GM19324 (cell line): Measurements from ENCODE around the gene HNF4A.

Source experiments
- ATAC-seq: cut with Tn5 transposase; IDR thresholded peaks from one replicate; pipeline ENCODE4 v1.9.1; 2021; ENCODE audit warnings: mild to moderate bottlenecking, moderate library complexity; ENCODE audit not compliant: unreplicated experiment, low FRiP score

HNF4A gene

DNA sequence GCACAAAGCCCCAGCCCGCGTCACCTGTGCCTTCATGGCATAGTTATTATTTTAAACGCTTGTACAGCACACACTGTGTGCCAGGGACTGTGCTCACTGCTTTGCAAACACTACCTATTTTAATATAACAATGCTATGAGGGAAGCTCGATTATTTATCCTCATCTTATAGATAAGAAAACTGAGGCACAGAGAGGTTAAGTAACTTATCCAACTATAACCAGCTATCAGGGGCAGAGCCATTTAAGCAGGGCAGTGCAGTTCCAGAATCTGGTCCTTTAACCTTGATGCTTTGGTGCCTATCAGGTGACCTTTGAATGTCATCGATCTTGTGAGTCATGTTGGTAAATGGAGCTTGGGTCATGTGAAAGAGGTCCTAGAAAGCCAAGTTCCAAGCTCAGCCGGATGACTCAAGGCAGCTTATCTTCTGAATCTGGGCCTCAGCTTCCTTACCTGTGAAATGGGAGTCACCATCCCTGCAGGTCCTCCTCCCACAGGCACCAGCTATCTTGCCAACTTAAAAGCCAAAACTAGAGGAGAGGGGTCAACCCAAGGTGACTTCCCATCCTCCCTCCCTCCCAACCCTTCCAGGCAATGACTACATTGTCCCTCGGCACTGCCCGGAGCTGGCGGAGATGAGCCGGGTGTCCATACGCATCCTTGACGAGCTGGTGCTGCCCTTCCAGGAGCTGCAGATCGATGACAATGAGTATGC, 63.8 kb downstream of the HNF4A start:
- no peak for ATAC-seq

GRCh38 chr20:44420497-44420896, 65.0 kb downstream of the HNF4A start:
- no peak for ATAC-seq

GRCh38 chr20:44422083-44422482, 66.6 kb downstream of the HNF4A start:
- no peak for ATAC-seq

DNA sequence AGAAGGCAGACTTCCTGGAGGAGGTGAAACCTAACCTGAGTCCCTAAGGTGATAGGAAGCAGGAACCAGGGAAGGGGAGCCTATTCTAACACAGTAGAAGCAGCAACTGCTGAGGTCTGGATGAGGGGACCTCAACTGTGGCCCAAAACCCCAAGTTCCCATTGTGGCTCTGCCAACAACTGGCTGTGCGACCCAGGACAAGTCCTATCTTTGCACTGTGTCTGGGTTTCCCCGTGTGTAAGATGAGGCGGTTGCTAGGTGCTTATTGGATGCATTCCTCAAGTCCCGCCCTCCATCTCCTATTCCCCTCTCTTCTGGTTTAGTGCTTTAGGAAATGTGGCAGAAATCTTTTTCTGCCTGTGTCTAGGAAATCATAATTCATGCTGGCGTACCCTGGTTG, 68.0 kb downstream of the HNF4A start:
- no peak for ATAC-seq

DNA sequence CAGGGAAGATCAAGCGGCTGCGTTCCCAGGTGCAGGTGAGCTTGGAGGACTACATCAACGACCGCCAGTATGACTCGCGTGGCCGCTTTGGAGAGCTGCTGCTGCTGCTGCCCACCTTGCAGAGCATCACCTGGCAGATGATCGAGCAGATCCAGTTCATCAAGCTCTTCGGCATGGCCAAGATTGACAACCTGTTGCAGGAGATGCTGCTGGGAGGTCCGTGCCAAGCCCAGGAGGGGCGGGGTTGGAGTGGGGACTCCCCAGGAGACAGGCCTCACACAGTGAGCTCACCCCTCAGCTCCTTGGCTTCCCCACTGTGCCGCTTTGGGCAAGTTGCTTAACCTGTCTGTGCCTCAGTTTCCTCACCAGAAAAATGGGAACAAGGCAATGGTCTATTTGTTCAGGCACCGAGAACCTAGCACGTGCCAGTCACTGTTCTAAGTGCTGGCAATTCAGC, 68.6 kb downstream of the HNF4A start:
- no peak for ATAC-seq

DNA sequence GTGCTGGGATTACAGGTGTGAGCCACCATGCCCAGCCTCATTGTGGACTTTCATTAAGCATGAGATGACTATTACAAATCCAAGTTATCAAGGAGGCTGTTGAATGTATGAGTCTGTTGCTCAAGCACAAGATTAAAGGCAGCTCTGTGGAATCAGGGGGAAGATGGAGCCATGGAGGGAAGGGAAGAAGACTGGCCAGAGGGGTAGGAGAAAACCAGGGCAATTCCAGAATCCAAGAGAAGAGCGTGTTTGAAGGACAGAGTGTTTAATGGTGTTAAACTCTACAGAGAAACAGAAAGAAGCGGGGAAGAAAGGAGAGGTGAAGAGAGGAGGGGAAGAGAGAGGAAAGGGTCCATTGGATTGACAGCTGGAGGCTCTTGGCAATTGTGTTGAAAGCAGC, 70.4 kb downstream of the HNF4A start:
- ATAC-seq = no peak

DNA sequence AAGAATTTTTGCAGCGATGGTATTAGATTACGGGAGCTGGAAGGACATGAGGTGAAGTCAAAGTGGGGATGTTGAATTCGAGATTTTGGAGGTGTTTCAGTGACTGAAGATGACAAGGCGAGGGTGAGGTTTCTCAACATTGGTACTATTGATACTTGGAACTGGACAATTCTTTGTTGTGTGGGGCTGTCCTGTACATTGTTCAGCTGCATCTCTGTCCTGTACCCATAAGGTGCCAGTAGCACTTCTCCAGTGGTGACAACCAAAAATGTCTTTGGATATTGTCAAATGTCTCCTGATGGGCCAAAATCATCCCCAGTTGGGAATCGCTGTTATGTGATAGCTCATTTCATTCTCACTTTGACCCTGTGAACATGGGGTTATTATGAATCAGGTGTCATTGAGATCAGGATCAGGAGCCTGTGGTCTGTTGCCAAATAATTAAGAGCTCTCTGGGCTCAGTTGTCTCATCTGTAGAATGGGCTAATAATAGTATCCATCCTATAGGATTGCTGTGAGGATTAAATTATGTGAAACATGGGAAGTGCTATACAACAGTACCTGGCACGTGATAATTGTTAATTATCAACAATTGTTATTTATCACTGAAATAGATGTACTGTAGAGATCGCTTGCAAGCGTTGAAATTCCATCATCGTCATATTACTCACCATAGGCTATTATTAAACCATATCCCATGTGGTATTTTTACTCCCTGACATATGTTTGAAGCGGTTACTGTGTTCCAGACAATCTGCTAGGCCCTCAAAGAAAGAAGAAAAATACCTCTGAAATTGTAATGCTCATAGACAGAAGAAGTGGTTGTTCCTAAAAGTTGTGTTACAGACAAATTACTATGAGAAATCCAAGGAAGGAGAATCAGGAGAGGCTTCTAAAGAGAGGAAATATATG, 71.6 kb downstream of the HNF4A start:
- ATAC-seq = no peak

- no peak for ATAC-seq
Measured at GRCh38 chr20:44427804-44428173, 72.3 kb downstream of the HNF4A start.

DNA sequence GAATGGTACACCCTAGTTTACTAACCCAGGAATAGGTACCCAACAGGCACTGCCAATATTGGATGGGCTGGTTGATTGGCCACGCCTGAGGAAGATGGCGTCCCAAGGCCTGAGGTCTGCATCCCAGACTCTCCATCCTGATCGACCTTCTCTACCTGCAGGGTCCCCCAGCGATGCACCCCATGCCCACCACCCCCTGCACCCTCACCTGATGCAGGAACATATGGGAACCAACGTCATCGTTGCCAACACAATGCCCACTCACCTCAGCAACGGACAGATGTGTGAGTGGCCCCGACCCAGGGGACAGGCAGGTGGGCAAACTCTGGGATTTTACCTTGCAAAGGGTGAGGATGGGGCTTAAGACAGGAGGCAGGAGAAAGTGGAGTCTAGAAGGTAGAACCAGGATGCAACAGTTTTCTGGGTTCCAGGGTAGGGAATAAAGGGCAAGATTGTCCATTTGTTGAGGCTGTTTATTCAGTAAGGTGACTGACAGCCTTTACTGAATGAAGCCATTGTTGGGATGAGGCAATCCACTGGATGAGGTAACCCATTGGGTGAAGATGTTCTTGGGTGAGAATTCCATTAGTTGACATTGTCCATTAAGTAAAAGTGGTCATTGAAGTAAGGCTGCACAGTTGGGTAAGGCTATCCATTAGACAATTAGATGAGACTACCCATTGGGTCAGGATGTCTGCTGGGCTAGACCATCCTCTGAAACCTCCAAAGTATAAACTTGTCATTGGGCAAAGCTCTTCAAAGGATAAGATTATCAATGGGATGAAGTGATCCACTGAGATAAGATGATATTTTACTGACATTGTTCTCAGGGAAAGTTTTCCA, 72.9 kb downstream of the HNF4A start:
- ATAC-seq = no peak

DNA sequence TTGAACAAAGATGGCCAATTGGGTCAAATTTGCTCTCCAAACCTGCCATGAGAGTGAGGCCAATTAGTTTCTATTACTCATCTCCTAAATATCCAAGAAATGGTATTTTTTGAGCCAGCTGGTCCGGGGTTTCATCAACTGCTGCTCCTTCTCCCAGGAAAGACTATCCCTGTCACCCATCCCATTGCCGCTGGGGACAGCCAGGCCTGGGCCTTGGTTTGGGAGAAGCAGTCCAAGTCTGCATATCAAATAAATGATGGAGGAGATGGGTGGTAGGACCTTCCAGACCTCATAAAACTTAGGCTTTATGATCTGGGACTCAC, 73.5 kb downstream of the HNF4A start:
- ATAC-seq = no peak

DNA sequence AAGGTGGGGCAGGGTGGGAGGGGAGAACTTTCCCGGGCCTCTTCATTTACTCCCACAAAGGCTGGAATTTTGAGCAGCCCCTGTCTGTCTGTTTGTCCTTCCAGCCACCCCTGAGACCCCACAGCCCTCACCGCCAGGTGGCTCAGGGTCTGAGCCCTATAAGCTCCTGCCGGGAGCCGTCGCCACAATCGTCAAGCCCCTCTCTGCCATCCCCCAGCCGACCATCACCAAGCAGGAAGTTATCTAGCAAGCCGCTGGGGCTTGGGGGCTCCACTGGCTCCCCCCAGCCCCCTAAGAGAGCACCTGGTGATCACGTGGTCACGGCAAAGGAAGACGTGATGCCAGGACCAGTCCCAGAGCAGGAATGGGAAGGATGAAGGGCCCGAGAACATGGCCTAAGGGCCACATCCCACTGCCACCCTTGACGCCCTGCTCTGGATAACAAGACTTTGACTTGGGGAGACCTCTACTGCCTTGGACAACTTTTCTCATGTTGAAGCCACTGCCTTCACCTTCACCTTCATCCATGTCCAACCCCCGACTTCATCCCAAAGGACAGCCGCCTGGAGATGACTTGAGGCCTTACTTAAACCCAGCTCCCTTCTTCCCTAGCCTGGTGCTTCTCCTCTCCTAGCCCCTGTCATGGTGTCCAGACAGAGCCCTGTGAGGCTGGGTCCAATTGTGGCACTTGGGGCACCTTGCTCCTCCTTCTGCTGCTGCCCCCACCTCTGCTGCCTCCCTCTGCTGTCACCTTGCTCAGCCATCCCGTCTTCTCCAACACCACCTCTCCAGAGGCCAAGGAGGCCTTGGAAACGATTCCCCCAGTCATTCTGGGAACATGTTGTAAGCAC, 74.1 kb downstream of the HNF4A start:
- no peak for ATAC-seq

- ATAC-seq = no peak
Measured at GRCh38 chr20:44430270-44431065, 75.0 kb downstream of the HNF4A start.

DNA sequence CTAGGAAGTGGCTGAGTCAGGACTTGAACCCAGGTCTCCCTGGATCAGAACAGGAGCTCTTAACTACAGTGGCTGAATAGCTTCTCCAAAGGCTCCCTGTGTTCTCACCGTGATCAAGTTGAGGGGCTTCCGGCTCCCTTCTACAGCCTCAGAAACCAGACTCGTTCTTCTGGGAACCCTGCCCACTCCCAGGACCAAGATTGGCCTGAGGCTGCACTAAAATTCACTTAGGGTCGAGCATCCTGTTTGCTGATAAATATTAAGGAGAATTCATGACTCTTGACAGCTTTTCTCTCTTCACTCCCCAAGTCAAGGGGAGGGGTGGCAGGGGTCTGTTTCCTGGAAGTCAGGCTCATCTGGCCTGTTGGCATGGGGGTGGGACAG, 75.6 kb downstream of the HNF4A start:
- no peak for ATAC-seq

DNA sequence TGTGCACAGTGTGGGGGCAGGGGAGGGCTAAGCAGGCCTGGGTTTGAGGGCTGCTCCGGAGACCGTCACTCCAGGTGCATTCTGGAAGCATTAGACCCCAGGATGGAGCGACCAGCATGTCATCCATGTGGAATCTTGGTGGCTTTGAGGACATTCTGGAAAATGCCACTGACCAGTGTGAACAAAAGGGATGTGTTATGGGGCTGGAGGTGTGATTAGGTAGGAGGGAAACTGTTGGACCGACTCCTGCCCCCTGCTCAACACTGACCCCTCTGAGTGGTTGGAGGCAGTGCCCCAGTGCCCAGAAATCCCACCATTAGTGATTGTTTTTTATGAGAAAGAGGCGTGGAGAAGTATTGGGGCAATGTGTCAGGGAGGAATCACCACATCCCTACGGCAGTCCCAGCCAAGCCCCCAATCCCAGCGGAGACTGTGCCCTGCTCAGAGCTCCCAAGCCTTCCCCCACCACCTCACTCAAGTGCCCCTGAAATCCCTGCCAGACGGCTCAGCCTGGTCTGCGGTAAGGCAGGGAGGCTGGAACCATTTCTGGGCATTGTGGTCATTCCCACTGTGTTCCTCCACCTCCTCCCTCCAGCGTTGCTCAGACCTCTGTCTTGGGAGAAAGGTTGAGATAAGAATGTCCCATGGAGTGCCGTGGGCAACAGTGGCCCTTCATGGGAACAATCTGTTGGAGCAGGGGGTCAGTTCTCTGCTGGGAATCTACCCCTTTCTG, 76.2 kb downstream of the HNF4A start:
- no peak for ATAC-seq

DNA sequence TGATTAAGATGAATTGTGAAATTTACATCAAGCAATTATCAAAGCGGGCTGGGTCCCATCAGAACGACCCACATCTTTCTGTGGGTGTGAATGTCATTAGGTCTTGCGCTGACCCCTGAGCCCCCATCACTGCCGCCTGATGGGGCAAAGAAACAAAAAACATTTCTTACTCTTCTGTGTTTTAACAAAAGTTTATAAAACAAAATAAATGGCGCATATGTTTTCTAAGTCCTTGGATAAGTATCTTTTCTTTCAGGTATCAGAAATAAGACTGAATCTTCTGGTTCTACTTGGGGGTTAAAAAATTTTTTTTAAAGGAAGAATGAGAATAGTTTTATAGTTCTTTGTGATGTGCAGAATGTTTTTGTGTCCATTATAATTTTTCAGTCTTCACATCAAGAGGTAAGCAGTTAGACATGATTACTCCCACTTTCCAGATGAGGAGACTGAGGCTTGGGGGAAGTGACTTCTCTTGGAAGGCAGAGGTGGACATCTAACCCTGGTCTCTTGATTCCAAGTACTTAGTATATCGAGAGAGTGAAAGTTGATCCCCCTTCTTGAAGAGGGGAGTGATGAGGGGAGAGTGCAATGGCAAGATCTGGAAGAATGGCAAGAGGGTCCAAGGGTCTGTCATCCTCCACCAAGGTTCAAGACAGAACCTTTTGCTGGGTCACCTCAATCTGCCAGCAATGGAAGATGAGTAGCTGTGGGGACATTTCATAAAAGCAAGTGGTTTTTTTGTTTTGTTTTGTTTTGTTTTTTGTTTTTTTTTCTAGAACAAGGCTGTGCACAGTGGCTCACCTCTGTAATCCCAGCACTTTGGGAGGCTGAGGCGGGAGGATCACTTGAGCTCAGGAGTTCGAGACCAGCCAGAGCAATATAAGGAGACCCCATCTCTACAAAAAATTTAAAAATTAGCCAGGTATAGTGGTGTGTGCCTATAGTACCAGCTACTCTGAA, 77.4 kb downstream of the HNF4A start:
- ATAC-seq = no peak

DNA sequence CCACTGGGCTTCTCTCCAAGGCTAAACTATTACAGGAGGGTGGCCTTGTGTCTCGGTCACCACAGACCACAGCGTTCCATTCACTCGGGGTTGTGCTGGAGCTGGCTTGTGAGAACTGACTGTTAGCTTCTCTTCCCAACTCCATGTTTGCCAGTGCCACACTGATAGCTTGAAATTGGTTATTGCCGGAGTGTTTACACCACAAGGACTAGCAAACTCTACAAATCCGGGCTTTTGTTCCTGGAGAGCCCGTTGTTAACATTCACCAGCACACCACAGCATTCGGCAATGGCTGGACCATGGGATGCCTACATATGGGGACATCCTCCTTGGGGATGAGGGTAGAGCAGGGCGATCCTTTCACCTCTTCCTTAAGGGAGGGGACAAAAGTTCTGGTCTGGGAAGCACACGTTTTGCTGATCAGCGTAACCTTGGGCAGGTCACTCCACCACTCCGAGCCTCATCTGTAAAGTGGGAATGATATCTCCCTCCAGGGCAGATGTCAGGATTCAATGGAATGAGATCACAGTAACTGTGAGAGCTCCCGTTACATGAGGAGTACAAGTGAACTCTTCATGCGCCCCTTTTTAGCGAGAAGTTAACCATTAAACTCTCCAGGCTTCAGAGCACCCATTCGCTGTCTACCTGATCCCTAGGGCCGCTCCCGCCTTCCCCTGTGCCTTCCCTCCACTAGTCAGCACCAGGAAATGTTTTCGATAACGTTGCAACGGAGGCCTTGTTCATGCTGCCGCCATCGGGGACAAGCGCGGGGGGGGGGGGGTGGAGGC, 78.4 kb downstream of the HNF4A start:
- no peak for ATAC-seq
